GM23338 (cell line): ENCODE data around the gene JOSD2.

ENCODE experiments used
- CTCF ChIP-seq, 2 experiments: fragments of 200-600 bp in 1 of 2; sonication (generic) in 1 of 2; conservative IDR thresholded peaks; 2 replicates each; pipeline versions ENCODE4 v1.5.1 to v1.6.1; 2016 to 2017; ENCODE audit warnings: antibody characterized with exemption in 2 of 2, low read depth in 2 of 2, mild to moderate bottlenecking in 2 of 2, moderate library complexity in 1 of 2
- EZH2 ChIP-seq: fragments of 200-600 bp; sonication (generic); IDR thresholded peaks from one replicate; pipeline ENCODE4 v1.8.0; 2017; ENCODE audit warnings: antibody characterized with exemption, mild to moderate bottlenecking, low read depth; ENCODE audit not compliant: unreplicated experiment
- EZH2phosphoT487 ChIP-seq: fragments of 200-600 bp; sonication (generic); IDR thresholded peaks from one replicate; pipeline ENCODE4 v1.8.1; 2018; ENCODE audit warnings: antibody characterized with exemption; ENCODE audit not compliant: unreplicated experiment
- POLR2AphosphoS5 ChIP-seq: IDR thresholded peaks from 2 replicates; pipeline ENCODE4 v1.6.1; 2016; ENCODE audit warnings: antibody characterized with exemption, low read depth
- ZNF114 ChIP-seq: fragments of 250-450 bp; sonication (Bioruptor Pico); IDR thresholded peaks from 2 replicates; pipeline ENCODE4 v1.5.0; 2020; ENCODE audit warnings: mild to moderate bottlenecking, moderate library complexity
- ZNF331 ChIP-seq: fragments of 250-450 bp; sonication (Bioruptor Pico); IDR thresholded peaks from 2 replicates; pipeline ENCODE4 v1.5.0; 2020; ENCODE audit warnings: low read depth, mild to moderate bottlenecking, moderate library complexity
- ZNF462 ChIP-seq: fragments of 250-450 bp; sonication (Bioruptor Pico); IDR thresholded peaks from 2 replicates; pipeline ENCODE4 v1.5.0; 2020; ENCODE audit warnings: mild to moderate bottlenecking, moderate library complexity

- TF ChIP-seq EZH2 (no peak), POLR2AphosphoS5 (no peak), CTCF (conservative IDR thresholded peaks at IDR 0.05; ENCODE audit: low read depth in 2 of 2) (no peak), EZH2phosphoT487 (no peak), ZNF114 (CRISPR knock-in tag) (no peak), ZNF331 (no peak), ZNF462 (CRISPR knock-in tag) (no peak)
These were observed 43.2 kb upstream of the JOSD2 start for GRCh38 chr19:50554212-50554611.
